NCI-H460 (cell line): ENCODE results near the gene ZXDC. TPM values are rescaled to one million over a fixed set of nuclear protein-coding genes. Genes with fewer than 3 reads are reported as not detected.

ENCODE experiments used
- DNase-seq: peaks from one replicate; pipeline ENCODE4 v3.0.0-alpha.2; 2016; ENCODE audit warnings: low read depth; ENCODE audit errors: extremely low read depth
- total RNA-seq: library from RNA; depleted of rRNA; stranded (reverse); fragments of >200 nt; shearing (Covaris generic); gene quantifications from 2 replicates; pipeline ENCODE4 v1.2.3, GENCODE V29; 2014

ZXDC gene
- total RNA-seq, 1 experiment from 2014 or later, result 20.6 TPM

DNA sequence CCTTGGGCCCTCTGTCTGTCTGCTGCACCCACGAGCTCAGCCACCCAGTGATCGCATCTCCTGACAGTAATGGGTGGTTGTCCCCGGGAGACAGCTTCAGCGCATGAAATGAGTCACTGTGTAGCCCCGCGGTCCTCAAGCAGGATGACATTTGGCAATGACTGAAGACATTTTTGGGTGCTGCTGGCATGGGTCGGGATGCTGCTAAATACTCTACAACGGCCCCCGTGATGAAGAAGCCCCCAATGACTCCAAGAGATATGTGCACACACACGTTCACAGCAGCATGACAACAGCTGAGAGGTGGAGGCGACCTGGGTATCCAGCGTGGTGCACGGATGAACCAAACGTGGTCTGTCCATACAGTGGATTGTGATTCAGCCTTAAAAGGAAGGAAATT lies 17.4 kb upstream of the ZXDC start:
- DNase-seq, result no peak

DNA sequence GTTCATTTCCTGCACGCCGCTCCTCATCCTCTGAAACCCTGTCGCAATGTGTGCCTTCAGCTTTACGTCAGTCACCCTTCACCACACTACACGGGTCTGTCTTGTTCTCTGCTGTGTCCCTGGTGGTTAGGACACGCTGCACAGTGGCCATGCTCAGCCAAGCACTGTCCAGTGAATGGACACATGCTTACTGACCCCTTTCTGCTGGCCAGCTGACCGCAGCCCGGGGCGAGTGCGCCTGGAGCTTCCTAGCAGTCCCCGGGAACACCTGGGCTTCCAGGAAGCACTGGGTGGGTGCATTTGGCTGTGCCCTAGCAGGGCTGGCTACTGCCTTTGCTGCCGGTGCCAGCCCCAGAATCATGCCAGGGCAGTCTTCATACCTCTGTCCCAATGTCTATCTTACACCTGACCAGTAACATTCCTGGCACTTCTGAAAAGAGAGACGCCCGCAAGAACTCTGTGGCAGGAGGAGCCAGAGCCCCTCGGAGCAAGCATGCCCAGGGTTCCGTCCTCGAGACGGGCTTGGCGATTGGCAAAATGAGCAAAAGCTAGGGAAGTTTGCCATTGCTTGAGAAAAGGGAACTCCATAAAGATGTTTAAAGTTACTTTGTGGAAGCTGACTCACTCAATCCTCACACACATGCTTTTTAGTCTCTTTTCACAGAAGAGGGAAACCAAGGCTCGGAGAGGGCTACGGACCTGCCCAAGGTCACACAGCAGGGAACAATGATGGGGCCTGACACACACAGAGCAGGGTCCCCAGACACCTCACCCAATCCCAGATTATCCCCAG lies 15.7 kb upstream of the ZXDC start:
- no peak for DNase-seq

DNA sequence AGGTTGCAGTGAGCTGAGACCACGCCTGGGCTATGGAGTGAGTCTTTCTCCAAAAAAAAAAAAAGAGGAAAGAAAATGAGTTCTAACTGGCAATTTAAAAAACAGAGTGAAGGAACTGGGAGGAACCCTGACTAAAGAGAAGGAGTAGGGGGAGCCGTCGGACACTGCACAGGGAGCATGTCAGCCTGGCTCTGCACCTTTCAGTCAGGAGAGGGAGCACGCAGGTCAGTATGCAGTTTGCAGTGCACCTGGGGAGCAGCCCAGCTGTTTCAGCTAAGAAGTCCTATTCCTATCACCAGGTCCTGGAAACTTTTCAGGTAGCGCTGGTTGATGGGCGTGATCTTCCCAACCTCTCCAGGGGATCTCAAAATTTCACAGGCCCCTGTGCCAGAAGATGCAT lies 14.9 kb upstream of the ZXDC start:
- no peak for DNase-seq

DNA sequence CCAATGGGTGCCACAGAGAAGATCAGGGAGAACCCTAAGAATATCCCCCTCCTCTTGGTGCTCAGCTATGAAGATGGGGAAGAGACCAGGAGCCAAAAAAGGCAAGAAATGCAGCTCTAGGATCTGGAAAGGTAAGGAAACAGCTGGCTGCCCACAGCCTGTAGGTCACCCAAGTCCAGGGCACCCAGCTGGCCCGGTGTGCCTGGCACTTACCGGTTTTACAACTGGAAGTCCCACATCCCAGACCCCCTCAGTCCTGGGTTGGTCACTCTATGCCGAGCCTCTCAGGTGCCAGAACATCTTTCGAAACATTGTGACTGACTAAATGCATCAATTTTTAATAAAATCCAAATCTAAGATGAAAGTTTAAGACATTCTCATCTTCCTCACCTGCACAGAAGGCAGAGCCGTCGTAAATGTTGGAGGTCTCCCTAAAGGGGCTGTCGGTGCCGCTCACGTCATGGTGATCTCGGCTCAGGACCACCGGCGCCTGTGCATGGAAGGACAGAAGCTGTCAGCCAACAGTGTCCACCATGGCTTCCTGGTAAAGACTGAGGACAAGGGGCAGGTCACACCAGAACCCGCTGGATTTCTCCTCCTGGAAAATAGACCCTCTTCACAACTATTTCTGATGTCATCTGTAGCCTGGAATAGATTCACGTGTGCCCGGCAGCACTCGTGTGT lies 13.3 kb upstream of the ZXDC start:
- DNase-seq, result no peak

DNA sequence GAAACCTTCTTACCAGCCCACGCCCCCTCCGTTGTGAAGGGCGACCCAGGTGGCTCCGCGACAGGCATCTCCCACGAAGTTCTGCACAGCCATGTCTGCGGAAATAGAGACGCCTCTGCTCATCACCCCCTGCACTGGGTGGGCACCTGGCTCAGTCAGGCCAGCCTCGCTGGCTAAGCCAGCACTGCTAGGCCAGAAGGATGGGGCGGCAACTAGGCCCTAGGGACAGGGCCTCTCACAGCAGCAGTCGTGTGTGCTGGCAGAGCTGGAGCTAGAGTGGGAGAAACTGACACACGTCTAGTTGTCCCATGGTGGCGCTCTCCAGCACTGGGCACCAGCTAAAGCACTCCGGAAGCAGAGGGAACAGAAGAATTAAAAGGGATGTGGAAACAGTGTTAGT lies 12.5 kb upstream of the ZXDC start:
- DNase-seq, result no peak

DNA sequence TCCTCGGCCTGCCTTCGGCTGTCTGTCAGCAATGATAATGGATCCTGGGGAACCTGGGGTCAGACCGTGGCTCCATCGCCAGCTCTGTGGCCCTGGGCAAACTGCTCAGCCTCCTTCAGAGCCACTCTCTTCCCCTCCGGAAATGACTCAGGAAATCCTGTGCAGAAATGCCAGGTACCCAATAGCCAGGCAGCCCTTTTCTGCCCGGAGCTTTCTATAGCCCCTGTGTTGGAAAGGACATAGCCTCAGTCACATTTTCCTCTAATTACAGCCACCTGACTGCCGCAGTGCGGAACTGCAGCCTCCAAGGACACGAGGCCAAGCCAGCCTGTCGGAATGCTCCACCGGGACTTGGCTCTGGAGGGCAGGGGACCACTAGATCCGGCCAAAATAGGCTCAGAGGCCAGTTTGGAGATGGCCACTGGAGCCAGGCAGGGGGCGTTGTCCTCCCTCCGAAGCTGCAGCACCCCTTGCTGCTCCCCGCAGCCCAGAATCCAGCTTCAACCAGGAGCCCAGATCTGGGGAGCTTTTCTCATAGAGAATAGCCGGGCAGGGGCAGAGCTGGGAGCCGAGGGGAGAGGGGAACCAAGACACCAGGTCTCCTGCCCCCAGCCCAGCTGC lies 11.6 kb upstream of the ZXDC start:
- DNase-seq, result no peak

DNA sequence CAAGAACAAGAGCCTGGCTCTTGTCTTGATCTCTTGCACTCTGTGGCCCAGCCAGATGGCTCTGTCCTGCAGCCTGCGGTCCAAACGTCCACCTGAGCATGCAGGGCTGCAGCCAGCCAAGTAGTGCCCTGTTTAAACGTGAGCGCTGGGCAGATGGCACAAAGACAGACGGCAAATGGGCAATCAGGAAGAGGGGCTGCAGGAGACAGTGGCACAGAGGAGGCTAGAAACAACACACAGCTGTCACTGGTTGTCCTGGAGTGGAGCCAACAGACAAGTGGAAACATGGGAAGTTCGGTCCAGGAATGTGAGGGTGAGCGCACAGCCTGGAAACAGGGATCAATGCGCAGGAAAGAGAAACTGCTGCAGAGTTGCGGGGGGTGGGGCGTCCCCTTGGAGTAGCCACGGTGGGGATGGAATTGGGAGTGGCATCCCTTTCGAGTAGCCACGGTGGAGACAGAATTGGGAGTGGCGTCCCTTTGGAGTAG lies 10.7 kb upstream of the ZXDC start:
- no peak for DNase-seq

DNA sequence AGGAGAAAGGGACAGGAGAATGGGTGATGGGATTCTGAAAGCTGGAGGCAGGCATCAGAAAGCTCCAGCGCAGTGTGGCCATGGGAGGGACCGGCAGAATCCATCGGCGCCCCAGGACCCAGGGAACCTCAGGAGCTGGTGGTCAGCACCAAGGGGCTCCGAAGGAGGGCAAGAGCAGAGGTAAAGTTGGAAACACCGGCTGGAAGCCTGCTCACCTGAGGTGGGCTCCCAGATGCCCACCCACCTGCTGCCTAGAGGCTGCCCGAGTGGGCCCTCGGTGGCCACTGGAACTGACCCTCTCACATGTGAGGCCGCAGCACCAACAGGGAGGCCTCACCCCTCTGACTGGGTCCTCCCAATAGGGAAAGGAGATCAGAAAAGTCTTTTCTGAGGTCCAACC lies 10.3 kb upstream of the ZXDC start:
- no peak for DNase-seq

DNA sequence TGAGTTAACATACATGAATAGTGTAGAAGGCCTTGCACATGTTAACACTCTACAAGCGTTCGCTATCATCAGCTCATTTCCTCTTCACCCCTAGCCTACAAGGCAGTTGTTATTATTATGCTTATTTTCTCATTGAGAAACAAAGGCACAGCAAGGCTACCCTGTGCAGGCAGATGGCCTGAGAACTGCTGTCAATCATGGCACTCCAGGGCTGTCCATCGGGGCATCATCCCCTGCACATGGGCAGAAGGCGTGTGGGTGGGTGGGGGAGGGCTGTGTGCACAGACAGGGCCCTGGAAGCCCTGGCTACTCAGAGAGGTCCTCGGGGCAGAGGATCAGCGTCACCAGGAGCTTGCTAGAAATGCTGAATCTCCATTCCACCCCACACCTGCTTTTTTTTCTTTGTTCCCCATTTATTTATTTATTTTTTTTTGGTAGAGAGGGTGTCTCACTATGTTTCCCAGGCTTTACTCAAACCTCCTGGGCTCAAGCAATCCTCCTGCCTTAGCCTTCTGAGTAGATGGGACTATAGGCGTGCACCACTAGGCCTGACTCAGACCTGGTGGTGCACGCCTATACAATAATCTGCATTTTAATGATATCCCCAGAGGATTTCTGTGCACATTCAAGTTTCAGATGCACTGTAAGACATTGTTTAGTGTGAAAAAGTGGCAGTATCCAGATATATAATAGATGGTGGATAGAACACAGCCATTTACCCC lies 9.6 kb upstream of the ZXDC start:
- no peak for DNase-seq

DNA sequence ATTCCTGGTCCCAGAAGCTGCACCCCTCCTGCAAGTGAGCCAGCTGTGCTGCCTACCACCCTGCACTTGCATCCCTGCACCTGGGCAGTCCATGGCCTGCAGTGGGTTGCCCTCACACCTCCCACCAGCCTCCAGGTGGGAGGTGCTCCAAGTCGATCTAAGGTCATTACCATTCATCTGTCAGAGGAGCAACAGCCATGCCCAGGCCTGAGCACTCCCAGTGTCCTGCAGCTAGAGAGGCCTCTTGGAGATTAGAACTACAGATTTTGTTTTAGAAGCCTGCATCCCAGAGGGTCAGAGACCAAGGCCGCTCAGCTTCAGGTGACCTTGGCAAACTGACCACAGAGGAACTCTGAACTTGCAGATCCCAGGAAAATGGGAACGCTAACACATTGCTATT lies 9.0 kb upstream of the ZXDC start:
- no peak for DNase-seq

DNA sequence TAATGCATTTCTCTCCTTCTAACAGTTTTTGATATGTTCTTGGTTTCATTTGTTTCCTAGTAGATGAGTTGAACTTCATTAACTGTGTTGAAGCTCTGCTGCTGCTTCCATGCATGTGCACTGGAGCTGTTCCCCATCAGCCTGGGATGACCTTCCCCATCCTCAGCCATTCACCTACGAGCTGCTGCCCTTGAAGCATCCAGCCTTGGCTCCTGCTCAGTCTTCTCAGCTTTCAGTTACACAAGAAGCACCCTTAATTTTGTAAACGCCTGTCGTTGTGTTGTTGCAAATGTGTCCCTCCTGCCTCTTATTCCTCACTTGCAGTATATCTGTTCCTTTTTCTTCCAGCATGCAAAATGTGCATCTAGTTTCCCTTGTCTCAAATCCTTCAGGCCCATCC lies 8.5 kb upstream of the ZXDC start:
- DNase-seq, result no peak

DNA sequence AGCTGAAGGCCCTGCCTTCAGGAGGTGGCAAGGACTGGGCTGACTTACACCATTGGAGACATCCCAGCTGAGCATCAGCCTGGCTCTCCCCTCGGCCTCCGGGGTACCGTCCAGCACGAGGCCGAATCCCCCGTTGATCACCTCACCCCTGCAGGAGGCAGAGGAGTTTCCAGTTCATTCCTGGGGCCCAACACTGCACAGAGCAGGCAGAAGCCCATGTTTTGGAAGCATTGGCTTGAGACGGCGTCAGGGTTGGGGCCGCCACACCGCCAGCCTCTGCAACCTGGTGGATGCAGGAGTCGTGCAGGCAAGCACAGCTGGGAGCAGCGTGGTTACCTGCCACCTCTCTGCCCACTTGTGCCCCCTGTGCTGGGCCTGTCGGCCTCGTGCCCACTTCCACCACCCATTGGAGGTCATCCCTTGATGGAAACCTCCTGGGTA lies 7.7 kb upstream of the ZXDC start:
- no peak for DNase-seq

DNA sequence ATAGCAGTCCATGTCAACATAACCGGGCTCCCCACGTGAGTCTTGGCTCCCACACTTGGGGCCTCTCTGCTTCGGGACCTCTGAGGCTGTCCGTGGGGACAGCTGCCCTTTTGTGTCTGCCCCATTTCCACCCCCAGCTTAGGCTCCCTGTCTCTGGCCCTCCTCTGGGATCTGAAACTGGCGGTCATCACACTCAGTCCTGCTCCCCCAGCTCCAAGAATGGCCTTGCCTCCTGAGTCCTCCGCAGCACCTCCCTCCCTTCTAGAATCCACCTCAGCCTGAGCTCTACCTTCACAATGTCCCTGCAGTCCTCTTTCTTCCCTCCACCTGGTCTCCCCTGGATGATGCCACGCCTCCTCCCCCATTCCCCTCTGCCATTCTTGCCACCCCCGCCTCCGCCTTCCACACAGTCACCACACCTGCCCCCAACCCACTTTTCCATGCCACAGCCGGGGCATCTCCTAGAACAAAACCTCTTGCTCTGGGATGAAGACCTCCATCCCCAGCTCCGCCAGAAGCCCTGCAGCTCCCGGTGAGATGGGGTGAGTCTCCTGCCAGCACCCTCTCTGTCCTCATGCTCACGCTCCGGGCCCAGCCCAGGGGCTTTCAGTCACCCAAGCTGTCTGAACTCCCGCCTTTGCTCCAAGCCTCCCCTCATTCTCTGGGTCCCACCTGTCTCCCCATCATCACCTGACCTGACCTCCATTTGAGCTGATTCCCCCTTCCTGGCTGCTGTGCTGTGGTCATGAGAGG lies 7.0 kb upstream of the ZXDC start:
- DNase-seq, result no peak

DNA sequence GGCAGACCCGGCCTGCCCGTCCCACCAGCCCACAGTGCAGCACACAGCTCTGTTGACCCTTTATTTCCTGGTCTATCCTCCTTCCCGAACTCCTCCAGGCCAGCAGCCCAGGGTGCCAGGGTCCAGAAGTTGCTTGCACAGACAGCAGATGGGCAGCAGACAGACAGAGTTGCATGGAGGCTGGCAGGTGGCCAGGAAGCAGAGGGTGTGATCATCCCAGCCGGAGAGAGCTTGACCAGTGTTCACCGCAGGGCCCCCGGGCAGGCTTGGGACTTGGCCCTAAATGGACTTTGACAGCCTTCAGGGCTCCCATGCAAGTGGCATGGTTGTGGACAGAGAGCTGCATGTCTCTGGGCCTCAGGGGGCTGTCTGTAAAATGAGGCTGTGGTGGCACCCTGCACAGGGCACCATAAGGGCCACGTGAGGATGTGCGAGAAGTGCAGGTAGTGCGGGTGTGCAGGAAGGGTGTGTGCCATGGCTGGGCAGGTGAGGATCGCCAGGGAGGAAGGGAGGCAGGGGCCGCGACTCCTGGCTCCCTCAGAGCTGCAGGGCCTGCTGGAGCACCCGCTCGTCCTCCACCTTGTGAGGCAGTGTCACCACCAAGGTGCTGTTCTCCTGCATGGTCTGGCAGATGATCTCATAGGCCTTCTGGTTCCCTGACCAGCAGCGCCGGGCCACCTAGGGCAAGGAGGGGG lies 6.3 kb upstream of the ZXDC start:
- no peak for DNase-seq

DNA sequence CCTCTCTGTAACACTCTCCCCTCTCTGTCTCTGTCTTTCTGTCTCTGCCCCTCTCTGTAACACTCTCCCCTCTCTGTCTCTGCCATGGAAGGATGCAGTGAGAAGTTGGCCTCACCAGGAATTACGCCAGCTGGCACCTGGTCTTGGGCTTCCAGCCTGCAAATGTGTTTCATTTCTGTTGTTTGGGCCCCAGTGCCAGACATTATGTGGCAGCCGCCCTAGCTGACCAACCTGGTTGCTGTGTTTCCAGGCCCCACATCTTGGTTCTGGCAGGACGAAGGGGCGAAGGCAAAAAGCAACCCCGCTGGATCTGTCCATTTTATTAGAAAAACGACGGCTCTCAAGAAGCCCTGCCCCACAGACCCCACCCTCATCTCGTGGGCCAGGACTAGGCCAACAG lies 5.2 kb upstream of the ZXDC start:
- no peak for DNase-seq

DNA sequence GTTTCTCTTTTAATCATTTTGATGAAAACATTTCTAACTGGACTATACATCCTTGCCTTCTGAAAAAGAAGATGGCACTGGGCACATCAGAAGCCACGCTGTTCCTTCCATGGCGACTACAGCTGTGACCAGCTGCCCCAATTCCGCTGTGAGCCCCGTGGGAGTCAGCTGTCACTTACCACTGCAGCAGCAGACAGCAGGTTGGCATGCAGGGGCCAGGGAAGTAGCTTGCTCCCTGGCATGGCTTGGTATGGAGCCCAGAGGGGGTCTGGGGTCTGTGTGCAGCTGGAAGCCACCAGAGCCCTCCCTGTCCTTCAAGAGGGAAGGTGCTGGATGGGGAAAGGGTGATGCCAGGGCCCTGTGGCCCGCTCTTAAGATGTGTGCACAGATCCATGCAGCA lies 4.5 kb upstream of the ZXDC start:
- no peak for DNase-seq

DNA sequence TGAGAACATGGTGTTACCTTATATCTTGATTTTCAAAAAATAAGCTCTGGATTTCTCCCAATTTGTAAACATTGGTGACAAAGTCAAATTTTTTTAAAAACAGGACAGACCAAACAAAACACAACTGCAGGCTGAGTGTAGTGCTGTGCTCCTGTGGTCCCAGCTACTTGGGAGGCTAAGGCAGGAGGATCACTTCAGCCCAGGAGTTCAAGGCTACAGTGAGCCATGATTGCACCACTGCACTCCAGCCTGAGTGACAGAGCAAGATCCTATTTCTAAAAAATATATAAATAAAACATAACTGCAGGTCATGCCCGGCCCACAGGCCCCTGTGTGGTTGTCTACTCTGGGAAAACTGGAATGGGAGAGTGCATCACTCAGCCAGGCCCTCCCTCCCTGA lies 4.0 kb upstream of the ZXDC start:
- no peak for DNase-seq

DNA sequence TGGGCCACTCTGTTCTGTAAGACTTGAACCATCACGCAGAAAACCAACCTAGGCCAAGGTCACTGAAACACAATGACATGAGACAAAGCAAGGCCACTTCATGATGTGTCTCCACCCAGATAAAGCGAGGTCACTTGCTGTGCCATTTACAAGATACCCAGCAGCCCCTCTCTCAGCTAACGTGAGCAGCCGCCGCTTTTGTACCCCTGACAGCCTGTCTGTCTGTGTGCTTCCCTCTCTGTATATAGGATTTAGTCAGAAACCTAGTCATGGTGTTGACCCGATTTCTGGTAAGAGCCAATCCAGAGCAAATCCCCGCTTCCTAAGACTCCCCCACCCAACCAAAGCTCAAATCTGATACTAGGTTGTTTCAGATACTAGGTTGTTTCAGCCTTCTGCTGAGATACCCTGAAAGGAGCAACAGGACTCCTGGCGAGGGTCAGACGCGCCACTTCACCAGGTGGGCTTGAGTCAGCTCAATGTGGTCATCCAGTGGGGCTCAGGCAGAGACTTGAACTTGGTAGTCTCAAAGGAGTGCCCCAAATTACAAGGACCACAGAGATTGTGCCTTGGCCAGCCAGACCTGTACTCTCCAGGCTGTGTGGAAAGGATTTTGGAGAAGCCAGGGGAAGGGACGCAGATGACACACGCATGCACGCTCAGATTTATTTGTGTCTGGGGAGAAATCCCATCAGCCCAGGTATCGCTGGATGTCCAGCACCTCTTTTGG lies 3.1 kb upstream of the ZXDC start:
- DNase-seq, result no peak

DNA sequence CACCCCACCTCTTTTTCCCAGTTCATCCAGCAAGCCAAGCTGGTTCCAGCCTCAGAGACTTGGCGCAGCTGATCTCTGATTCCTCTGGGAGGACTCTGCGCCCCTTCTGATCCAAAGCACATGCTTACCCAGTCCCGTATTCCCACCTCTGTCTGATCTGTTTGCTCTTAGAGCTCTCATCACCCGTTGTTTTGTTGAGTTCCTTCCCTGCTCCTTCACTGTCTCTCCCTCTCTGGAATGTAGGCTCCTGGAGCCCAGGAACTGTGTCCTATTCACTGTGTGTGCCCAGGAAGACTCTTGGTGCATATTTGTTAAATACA lies 1.3 kb upstream of the ZXDC start:
- DNase-seq, result no peak
